Loucy (cell line): Measurements from ENCODE around the gene SERPINA12.

ENCODE experiments used
- EZH2phosphoT487 ChIP-seq: fragments of 200-600 bp; IDR thresholded peaks from 2 replicates; pipeline ENCODE4 v1.6.1; 2018; ENCODE audit warnings: antibody characterized with exemption, mild to moderate bottlenecking, moderate library complexity, borderline replicate concordance
- TF ChIP-seq, protein P1 (sequence below): fragments of 200-600 bp; sonication (generic); conservative IDR thresholded peaks from 2 replicates; pipeline ENCODE4 v1.5.1; 2014; ENCODE audit warnings: mild to moderate bottlenecking, antibody characterized with exemption, low read length

DNA sequence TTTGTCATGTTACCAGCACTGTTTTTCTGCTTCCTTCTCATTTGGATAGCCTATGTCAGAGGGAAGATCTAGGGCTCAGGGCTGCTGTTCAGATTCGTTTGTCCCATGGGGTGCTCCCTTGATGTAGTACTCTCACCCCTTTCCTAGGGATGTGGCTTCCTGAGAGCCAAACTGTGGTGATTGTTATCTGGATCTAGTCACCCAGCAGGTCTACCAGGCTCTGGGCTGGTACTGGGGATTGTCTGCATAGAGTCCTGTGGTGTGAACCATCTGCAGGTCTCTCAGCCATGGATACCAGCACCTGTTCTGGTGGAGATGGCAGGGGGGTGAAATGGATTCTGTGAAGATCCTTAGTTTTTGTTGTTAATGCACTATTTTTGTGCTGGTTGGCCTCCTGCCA is 51.2 kb downstream of the SERPINA12 start:
- TF ChIP-seq, protein P1, sequence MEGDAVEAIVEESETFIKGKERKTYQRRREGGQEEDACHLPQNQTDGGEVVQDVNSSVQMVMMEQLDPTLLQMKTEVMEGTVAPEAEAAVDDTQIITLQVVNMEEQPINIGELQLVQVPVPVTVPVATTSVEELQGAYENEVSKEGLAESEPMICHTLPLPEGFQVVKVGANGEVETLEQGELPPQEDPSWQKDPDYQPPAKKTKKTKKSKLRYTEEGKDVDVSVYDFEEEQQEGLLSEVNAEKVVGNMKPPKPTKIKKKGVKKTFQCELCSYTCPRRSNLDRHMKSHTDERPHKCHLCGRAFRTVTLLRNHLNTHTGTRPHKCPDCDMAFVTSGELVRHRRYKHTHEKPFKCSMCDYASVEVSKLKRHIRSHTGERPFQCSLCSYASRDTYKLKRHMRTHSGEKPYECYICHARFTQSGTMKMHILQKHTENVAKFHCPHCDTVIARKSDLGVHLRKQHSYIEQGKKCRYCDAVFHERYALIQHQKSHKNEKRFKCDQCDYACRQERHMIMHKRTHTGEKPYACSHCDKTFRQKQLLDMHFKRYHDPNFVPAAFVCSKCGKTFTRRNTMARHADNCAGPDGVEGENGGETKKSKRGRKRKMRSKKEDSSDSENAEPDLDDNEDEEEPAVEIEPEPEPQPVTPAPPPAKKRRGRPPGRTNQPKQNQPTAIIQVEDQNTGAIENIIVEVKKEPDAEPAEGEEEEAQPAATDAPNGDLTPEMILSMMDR: no peak
- TF ChIP-seq EZH2phosphoT487: no peak
